MM.1S (cell line): ENCODE results near the gene PHF19.

Source experiments
- DNase-seq: peaks from one replicate; pipeline ENCODE4 v3.0.0-alpha.2; 2015
- H2AFZ ChIP-seq: fragments of 300-600 bp; sonication (generic); 2 replicates; pipeline ENCODE4 v1.6.0; 2016; ENCODE audit warnings: antibody characterized with exemption, low read length
- H3F3A ChIP-seq: fragments of 300-600 bp; sonication (generic); 2 replicates; pipeline ENCODE4 v1.6.1; 2016; ENCODE audit warnings: mild to moderate bottlenecking, antibody characterized with exemption, low read length, moderate library complexity, mixed read lengths; ENCODE audit not compliant: insufficient read depth
- H3K27ac ChIP-seq: fragments of 300-600 bp; sonication (generic); 2 replicates; pipeline ENCODE4 v1.5.1; 2016; ENCODE audit warnings: mild to moderate bottlenecking, low read length
- H3K27me3 ChIP-seq: fragments of 300-600 bp; sonication (generic); replicated peaks from 2 replicates; pipeline ENCODE4 v1.6.0; 2016; ENCODE audit warnings: low read length; ENCODE audit not compliant: insufficient read depth
- H3K36me3 ChIP-seq: fragments of 300-600 bp; sonication (generic); replicated peaks from 2 replicates; pipeline ENCODE4 v1.6.1; 2016; ENCODE audit warnings: mild to moderate bottlenecking, low read length, mixed read lengths; ENCODE audit not compliant: insufficient read depth
- H3K4me1 ChIP-seq: fragments of 300-600 bp; sonication (generic); 2 replicates; pipeline ENCODE4 v1.6.1; 2016; ENCODE audit warnings: low read length, mixed read lengths
- H3K4me2 ChIP-seq: fragments of 300-600 bp; sonication (generic); 2 replicates; pipeline ENCODE4 v1.6.0; 2016; ENCODE audit warnings: low read depth, low read length
- H3K4me3 ChIP-seq: fragments of 300-600 bp; sonication (generic); 2 replicates; pipeline ENCODE4 v1.5.1; 2016; ENCODE audit warnings: low read length, mixed read lengths
- H3K79me2 ChIP-seq: fragments of 300-600 bp; sonication (generic); 2 replicates; pipeline ENCODE4 v1.6.1; 2016; ENCODE audit warnings: mixed run types, low read length, mixed read lengths
- H3K9ac ChIP-seq: fragments of 300-600 bp; sonication (generic); 2 replicates; pipeline ENCODE4 v1.6.1; 2016; ENCODE audit warnings: low read length, mixed read lengths
- H3K9me2 ChIP-seq: fragments of 300-600 bp; sonication (generic); replicated peaks from 2 replicates; pipeline ENCODE4 v1.6.1; 2016; ENCODE audit warnings: mild to moderate bottlenecking, low read length, mixed read lengths; ENCODE audit not compliant: insufficient read depth
- H3K9me3 ChIP-seq: fragments of 300-600 bp; sonication (generic); replicated peaks from 2 replicates; pipeline ENCODE4 v1.6.1; 2016; ENCODE audit warnings: mild to moderate bottlenecking, low read length, mixed read lengths; ENCODE audit not compliant: insufficient read depth
- H4K20me1 ChIP-seq: fragments of 300-600 bp; sonication (generic); 2 replicates; pipeline ENCODE4 v1.6.1; 2016; ENCODE audit warnings: mild to moderate bottlenecking, low read length, moderate library complexity, mixed read lengths; ENCODE audit not compliant: insufficient read depth
- EZH2 ChIP-seq: fragments of 300-600 bp; sonication (generic); optimal IDR thresholded peaks from 2 replicates; pipeline ENCODE3; 2017; ENCODE audit warnings: low read depth, mild to moderate bottlenecking, antibody characterized with exemption, low read length, mixed read lengths
- EZH2phosphoT487 ChIP-seq: fragments of 300-600 bp; sonication (generic); IDR thresholded peaks from 2 replicates; pipeline ENCODE4 v1.6.1; 2018; ENCODE audit warnings: antibody characterized with exemption, low read length
- TF ChIP-seq, protein P1 (sequence below): fragments of 300-600 bp; sonication (generic); IDR thresholded peaks from 2 replicates; pipeline ENCODE4 v1.5.1; 2016; ENCODE audit warnings: antibody characterized with exemption, low read length, mixed read lengths

The PHF19 gene

DNA sequence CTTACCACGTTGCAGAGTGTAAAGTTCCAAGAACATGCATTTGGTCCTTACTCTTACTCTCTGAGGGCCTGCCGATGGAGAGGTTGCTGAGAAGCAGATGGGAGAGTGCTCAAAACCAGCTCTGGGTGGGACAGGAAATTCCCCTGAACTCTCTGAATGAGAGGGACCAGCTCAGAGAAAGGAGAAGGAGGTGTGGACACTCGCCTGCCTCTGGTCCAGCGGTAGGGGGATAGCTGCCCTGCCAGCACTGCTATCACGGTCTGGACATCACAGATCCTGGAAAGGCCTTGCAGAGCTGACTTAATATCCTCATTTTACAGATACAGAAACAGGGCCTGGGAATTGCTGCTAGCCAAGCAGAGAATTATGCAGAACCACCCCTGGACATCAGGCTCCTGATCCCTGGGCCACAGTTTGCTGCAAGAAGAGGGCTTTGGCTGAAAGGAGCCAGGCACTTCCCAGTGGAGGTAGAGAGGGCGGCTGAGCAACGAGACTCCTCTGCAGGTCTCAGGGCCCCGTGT is 44.7 kb upstream of the PHF19 start:
- peaks cover 10% of the 10 kb centered on the region for H3K4me1 ChIP-seq
- no peak overlapping the region for H3K4me2 ChIP-seq
- no peaks in the 10 kb centered on the region for H4K20me1 ChIP-seq
- H3K36me3 ChIP-seq = no peaks in the 10 kb centered on the region
- H3K27me3 ChIP-seq = no peaks in the 10 kb centered on the region
- TF ChIP-seq, protein P1, sequence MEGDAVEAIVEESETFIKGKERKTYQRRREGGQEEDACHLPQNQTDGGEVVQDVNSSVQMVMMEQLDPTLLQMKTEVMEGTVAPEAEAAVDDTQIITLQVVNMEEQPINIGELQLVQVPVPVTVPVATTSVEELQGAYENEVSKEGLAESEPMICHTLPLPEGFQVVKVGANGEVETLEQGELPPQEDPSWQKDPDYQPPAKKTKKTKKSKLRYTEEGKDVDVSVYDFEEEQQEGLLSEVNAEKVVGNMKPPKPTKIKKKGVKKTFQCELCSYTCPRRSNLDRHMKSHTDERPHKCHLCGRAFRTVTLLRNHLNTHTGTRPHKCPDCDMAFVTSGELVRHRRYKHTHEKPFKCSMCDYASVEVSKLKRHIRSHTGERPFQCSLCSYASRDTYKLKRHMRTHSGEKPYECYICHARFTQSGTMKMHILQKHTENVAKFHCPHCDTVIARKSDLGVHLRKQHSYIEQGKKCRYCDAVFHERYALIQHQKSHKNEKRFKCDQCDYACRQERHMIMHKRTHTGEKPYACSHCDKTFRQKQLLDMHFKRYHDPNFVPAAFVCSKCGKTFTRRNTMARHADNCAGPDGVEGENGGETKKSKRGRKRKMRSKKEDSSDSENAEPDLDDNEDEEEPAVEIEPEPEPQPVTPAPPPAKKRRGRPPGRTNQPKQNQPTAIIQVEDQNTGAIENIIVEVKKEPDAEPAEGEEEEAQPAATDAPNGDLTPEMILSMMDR = no peak
- TF ChIP-seq EZH2phosphoT487 = no peak
- no peak for TF ChIP-seq EZH2
- H3F3A ChIP-seq = no peaks in the 10 kb centered on the region
- H3K9me3 ChIP-seq = no peaks in the 10 kb centered on the region
- H3K27ac ChIP-seq = no peak overlapping the region
- no peaks in the 10 kb centered on the region for H3K9me2 ChIP-seq
- H3K4me3 ChIP-seq = no peak overlapping the region
- H3K79me2 ChIP-seq = no peaks in the 10 kb centered on the region
- H2AFZ ChIP-seq = no peak overlapping the region
- no peak overlapping the region for H3K9ac ChIP-seq
- no peak for DNase-seq

DNA sequence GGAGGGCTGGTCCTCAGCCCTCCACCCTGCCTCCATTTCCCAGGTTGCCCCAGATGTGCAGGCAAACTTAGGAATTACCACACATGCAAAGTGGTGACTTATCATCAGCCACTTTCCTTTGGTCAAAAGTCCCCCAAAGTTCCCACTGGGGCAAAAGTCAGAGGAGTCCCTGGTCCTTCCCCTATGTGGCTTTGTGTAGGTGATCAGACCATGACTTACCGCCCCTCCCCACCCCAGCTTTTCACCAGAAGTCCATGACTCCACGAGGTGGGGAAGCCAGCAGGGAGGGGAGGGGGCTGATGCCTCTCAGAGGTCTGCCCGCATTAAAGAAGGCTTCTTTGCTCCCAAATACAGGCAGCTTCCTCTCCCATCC is 43.8 kb upstream of the PHF19 start:
- Histone ChIP-seq H3K79me2 (no peaks in the 10 kb centered on the region), H3K4me3 (no peak overlapping the region), H3K4me2 (no peak overlapping the region), H3K36me3 (no peaks in the 10 kb centered on the region), H3F3A (no peaks in the 10 kb centered on the region), H3K27me3 (no peaks in the 10 kb centered on the region), H4K20me1 (no peaks in the 10 kb centered on the region), H3K4me1 (0 out of 2 replicates have a peak, but pooled peaks cover under 1% of the 10 kb centered on the region), H2AFZ (no peak overlapping the region), H3K9me2 (no peaks in the 10 kb centered on the region), H3K9me3 (no peaks in the 10 kb centered on the region), H3K9ac (no peak overlapping the region), H3K27ac (no peak overlapping the region)
- no peak for DNase-seq
- TF ChIP-seq EZH2phosphoT487 (no peak), EZH2 (no peak)
- TF ChIP-seq, protein P1 = no peak

GRCh38 chr9:120919843-120920805 is 43.1 kb upstream of the PHF19 start:
- H3K9ac ChIP-seq = no peak overlapping the region
- H3K36me3 ChIP-seq = no peaks in the 10 kb centered on the region
- no peak for TF ChIP-seq EZH2
- no peak for TF ChIP-seq EZH2phosphoT487
- TF ChIP-seq, protein P1 = no peak
- H3F3A ChIP-seq = no peaks in the 10 kb centered on the region
- no peaks in the 10 kb centered on the region for H3K27me3 ChIP-seq
- H3K79me2 ChIP-seq = no peaks in the 10 kb centered on the region
- H3K4me2 ChIP-seq = no peak overlapping the region
- H2AFZ ChIP-seq = no peak overlapping the region
- H4K20me1 ChIP-seq = no peaks in the 10 kb centered on the region
- no peaks in the 10 kb centered on the region for H3K9me3 ChIP-seq
- no peaks in the 10 kb centered on the region for H3K4me1 ChIP-seq
- no peak overlapping the region for H3K27ac ChIP-seq
- DNase-seq = no peak
- no peak overlapping the region for H3K4me3 ChIP-seq
- H3K9me2 ChIP-seq = no peaks in the 10 kb centered on the region
